Lung (tissue), 5 donors: ENCODE results near the gene TACR1. TPM values are rescaled to one million over a fixed set of nuclear protein-coding genes. Genes with fewer than 3 reads are reported as not detected.

ENCODE experiments used
- polyA plus RNA-seq, 2 donors: library from polyadenylated mRNA; stranded (reverse); fragments of 200-250 nt; gene quantifications; one replicate each; pipeline ENCODE4 v1.2.1, GENCODE V29; 2013
- small RNA-seq: library from RNA; depleted of rRNA; stranded (forward); fragments of <200 nt; gene quantifications from one replicate; pipeline ENCODE3, GENCODE V24; 2014; ENCODE audit warnings: low replicate concordance
- total RNA-seq, 2 donors: library from RNA; depleted of rRNA in 1 of 2; stranded (reverse); fragments of >200 nt in 1 of 2; gene quantifications; one replicate each; pipeline ENCODE4 v1.2.1, GENCODE V29; 2014 to 2021
- donor health status: Bipolar disorder and iron deficiency.
- donor health status: healthy.
- donor health status: DM: yes; HTN: yes; CAD: no.

TACR1 gene
- total and polyA plus RNA-seq, 4 donors: 0.33 to 1.6 (median 0.59) TPM

Small RNA genes within 50 kb of the gene (small RNA-seq; reads per million reads assigned to genes)
- gene MIR5000: 0.21 reads per million, percentile 13 among the genes with 10 or more reads in this experiment

Other genes starting within 250 kb of the TACR1 start
- gene POLE4, start 240.9 kb downstream of the TACR1 start, total RNA-seq: 10 to 100 TPM; 18.7 to 62.6 TPM
- gene POLE4, start 240.9 kb downstream of the TACR1 start, polyA plus RNA-seq: 10 to 100 TPM; 52.7 to 87.9 TPM